HFFc6 (cell line): ENCODE results near the gene SCLY. TPM values are rescaled to one million over a fixed set of nuclear protein-coding genes. Genes with fewer than 3 reads are reported as not detected.

Source experiments
- DNase-seq: peaks from one replicate; pipeline ENCODE4 v3.0.0-alpha.2; 2018
- H3K27ac Mint-ChIP-seq: 2 replicates; pipeline ENCODE4 v1.8.0; 2020; ENCODE audit warnings: mild to moderate bottlenecking, mixed read lengths
- H3K27me3 Mint-ChIP-seq: 2 replicates; pipeline ENCODE4 v1.8.0; 2021; ENCODE audit warnings: mild to moderate bottlenecking, moderate library complexity, mixed read lengths; ENCODE audit not compliant: insufficient read depth
- H3K36me3 Mint-ChIP-seq: 2 replicates; pipeline ENCODE4 v1.8.0; 2021; ENCODE audit warnings: low read depth, mixed read lengths
- H3K4me1 Mint-ChIP-seq: 2 replicates; pipeline ENCODE4 v1.8.0; 2020; ENCODE audit warnings: low read depth, mixed read lengths
- H3K4me3 Mint-ChIP-seq: 2 replicates; pipeline ENCODE4 v1.8.0; 2020; ENCODE audit warnings: mild to moderate bottlenecking, moderate library complexity, mixed read lengths
- H3K9me3 Mint-ChIP-seq: 2 replicates; pipeline ENCODE4 v1.8.0; 2020; ENCODE audit warnings: mild to moderate bottlenecking, mixed read lengths
- total RNA-seq, 6 experiments: library from RNA; stranded (reverse); fragmentation: NEBNext Ultra II Directional; extraction: Animal tissue kit (Norgen Biotek cat#: 25700); gene quantifications; 2 replicates in 1 of 6; 3 replicates in 5 of 6; pipeline ENCODE4 v1.2.3, GENCODE V29; 2021
- TF ChIP-seq, protein P1 (sequence below): fragments of 200-600 bp; sonication (generic); IDR thresholded peaks from 2 replicates; pipeline ENCODE4 v1.5.0; 2021; ENCODE audit warnings: antibody characterized with exemption, mild to moderate bottlenecking

SCLY gene
- total RNA-seq, 6 experiments from 2014 or later = 11.3 to 16.4 (median 12.3) TPM

DNA sequence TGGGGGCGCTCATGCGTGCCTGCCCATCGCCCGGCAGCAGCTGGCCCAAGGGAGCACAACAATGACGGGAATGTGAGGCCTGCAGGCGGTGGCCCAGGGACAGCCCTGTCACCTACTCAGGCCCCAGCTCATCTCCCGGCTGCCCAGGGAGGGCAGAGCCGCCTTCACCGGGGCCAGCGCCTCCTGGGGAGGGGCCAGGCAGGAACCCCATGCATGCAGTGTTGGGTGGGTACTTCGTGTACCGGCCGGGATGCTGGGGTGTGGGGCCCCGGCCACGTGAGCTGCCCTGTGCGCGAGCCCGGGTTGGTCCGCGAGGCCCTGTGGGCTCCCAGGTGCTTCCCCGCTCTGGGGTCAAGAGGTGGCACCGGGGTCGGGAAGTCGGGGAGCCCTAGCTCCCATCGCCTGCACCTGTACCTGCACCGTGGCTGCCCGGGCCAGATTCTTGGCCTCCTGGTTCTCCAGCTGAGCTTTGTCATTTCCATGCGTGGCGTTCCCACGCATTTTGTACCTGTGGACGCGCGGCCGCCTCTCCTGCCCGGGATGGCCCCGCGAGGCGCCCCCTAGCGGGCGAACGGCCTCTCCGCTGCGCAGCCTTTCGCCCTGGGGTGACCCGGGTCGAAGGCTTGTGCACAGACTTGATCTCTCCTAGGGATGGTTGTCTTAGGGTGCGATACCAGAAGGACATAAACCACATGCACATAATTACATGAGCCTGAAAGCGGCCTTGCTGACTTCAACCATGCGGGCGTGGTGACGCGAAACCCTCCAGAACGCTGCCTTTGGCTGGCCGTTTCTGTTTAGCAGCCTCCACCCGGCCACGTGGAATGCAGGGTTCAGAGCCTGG is 78.6 kb downstream of the SCLY start:
- TF ChIP-seq, protein P1, sequence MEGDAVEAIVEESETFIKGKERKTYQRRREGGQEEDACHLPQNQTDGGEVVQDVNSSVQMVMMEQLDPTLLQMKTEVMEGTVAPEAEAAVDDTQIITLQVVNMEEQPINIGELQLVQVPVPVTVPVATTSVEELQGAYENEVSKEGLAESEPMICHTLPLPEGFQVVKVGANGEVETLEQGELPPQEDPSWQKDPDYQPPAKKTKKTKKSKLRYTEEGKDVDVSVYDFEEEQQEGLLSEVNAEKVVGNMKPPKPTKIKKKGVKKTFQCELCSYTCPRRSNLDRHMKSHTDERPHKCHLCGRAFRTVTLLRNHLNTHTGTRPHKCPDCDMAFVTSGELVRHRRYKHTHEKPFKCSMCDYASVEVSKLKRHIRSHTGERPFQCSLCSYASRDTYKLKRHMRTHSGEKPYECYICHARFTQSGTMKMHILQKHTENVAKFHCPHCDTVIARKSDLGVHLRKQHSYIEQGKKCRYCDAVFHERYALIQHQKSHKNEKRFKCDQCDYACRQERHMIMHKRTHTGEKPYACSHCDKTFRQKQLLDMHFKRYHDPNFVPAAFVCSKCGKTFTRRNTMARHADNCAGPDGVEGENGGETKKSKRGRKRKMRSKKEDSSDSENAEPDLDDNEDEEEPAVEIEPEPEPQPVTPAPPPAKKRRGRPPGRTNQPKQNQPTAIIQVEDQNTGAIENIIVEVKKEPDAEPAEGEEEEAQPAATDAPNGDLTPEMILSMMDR = peak; percentile 76
- Mint-ChIP-seq H3K36me3 (no peaks in the 10 kb centered on the region), H3K27me3 (peaks cover 6% of the 10 kb centered on the region), H3K27ac (no peak overlapping the region), H3K9me3 (no peaks in the 10 kb centered on the region), H3K4me1 (peaks cover 22% of the 10 kb centered on the region), H3K4me3 (no peak overlapping the region)
- DNase-seq = no peak

DNA sequence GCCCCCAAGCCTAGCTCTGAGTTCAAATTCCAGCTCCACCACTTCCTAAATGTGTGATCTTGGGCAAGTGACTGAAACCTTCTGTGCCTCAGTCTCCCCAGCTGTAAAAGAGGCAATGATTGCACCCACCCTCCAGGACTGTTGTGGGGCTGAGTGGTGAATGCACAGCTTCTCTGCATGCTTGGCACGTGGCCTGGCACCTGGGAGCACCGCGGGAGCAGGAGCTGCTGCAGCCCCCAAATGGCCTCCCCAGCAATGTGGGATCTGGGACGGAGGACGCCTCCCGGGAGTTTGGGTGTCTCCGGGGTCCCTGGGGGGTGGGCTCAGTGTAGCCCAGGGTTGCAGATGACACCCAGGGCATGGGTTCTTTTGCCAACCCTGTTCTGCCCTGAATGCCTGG is 79.2 kb downstream of the SCLY start:
- TF ChIP-seq, protein P1 = no peak
- Mint-ChIP-seq H3K27me3 (peaks cover 3% of the 10 kb centered on the region), H3K4me3 (no peak overlapping the region), H3K27ac (no peak overlapping the region), H3K36me3 (no peaks in the 10 kb centered on the region), H3K9me3 (no peaks in the 10 kb centered on the region), H3K4me1 (peaks cover 22% of the 10 kb centered on the region)
- no peak for DNase-seq

DNA sequence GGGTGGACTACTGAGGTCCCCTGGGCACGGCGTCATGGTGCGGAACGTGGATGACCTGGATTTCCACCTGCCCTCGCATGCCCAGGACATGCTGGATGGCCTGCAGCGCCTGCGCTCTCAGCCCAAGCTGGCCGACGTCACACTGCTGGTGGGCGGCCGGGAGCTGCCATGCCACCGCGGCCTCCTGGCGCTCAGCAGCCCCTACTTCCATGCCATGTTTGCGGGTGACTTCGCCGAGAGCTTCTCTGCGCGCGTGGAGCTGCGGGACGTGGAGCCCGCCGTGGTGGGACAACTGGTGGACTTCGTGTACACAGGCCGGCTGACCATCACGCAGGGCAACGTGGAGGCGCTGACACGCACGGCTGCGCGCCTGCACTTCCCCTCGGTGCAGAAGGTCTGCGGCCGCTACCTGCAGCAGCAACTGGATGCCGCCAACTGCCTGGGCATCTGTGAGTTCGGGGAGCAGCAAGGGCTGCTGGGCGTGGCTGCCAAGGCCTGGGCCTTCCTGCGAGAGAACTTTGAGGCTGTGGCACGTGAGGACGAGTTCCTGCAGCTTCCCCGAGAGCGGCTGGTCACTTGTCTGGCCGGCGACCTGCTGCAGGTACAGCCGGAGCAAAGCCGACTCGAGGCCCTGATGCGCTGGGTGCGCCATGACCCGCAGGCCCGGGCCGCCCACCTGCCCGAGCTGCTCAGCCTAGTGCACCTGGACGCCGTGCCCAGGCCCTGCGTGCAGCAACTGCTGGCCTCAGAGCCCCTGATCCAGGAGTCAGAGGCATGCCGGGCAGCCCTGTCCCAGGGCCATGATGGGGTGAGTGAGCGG is 80.1 kb downstream of the SCLY start:
- Mint-ChIP-seq H3K36me3 (no peaks in the 10 kb centered on the region), H3K27ac (no peak overlapping the region), H3K9me3 (no peaks in the 10 kb centered on the region), H3K27me3 (peaks cover 3% of the 10 kb centered on the region), H3K4me1 (peaks cover 22% of the 10 kb centered on the region), H3K4me3 (no peak overlapping the region)
- DNase-seq = no peak
- TF ChIP-seq, protein P1 = no peak

DNA sequence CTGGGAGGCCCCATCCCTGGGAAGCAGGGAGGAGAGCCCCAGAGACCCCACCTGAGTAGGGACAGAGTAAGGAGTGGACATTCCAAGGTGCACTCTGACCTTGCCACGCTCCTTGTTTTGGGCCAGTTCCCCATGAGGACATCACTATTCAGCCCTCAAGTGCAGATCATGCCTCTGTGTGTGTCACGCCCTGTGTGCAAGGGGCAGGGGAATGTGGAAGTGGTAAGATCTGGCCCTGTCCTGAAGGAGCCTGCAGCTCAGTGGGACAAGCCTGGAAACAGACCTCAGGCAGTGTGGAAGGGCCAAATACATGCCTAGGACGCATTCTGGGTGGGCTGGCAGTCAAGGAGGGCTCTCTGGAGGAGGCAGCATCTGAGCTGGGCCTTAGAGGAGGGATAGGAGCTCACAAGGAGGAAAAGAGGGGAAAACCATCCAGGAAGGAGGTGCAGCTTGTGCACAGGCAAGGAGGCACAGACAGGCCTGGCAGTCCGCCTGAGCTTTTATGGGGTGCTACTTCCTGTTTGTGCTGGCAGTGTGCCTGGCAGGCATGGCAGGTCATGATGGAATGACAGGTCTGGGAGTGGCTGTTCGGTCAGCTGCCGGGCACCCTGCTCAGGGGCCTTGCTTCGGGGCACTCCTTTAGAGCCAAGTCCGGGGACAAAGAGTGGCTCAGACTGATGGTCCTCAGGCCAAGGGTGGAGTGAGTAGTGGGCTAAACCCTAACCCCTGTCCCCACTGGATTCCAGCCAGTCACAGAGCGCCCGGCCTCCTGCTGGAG is 80.9 kb downstream of the SCLY start:
- Mint-ChIP-seq H3K27me3 (peaks cover 3% of the 10 kb centered on the region), H3K27ac (peak overlapping the region; percentile 63)

More for the DNA sequence above, 80.9 kb downstream of the SCLY start:
- Mint-ChIP-seq H3K4me1 (peaks cover 22% of the 10 kb centered on the region), H3K4me3 (peak overlapping the region; percentile 7; the same call in 1 of the 2 replicates), H3K9me3 (no peaks in the 10 kb centered on the region), H3K36me3 (no peaks in the 10 kb centered on the region)
- TF ChIP-seq, protein P1 = no peak
- DNase-seq = peak; percentile 50
